A673 (cell line): ENCODE data around the gene HPN.

ENCODE experiments used
- CTCF ChIP-seq: fragments of 300-800, 200-600 bp; sonication (generic); conservative IDR thresholded peaks from 2 replicates; pipeline ENCODE4 v1.5.1; 2017; ENCODE audit warnings: low read depth, mild to moderate bottlenecking, antibody characterized with exemption, low read length, moderate library complexity, mixed read lengths
- EZH2 ChIP-seq: fragments of 200-600 bp; sonication (generic); IDR thresholded peaks from 2 replicates; pipeline ENCODE4 v1.6.1; 2017; ENCODE audit warnings: borderline replicate concordance, low read depth, mild to moderate bottlenecking, mixed read lengths, antibody characterized with exemption, low read length; ENCODE audit not compliant: poor library complexity, severe bottlenecking

- TF ChIP-seq CTCF = no peak
- TF ChIP-seq EZH2 = no peak
These were observed 16.8 kb downstream of the HPN start for GRCh38 chr19:35058370-35058769.
